GM04504 (cell line): Measurements from ENCODE around the gene SIAH1.
"Not testable (repeated sequence)": the region's sequence is repeated elsewhere in the genome, so short reads cannot be mapped to it uniquely, and the experiment has no call there.

Source experiments
- DNase-seq: peaks from one replicate; pipeline ENCODE4 v3.0.0-alpha.2; 2012; ENCODE audit warnings: low read depth

Gene SIAH1

DNA sequence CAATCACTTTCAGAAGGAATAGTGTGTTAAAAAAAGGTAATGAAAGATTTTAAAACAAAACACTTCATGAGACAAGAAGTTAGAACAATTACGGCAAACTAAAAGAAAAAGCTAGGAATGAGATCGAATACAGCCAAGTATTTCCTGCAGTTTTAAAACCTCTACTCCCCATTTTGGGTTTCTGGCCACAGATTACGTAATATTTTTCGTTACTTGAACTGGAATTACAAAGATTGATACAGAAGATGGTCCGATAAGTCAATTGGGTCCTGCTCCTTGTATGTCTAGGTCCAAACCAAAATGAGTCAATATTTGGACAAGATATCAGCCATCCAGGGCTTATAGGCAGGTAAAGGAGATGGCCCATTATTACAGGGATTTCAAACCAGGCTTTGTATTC, 52.2 kb downstream of the SIAH1 start:
- no peak for DNase-seq

DNA sequence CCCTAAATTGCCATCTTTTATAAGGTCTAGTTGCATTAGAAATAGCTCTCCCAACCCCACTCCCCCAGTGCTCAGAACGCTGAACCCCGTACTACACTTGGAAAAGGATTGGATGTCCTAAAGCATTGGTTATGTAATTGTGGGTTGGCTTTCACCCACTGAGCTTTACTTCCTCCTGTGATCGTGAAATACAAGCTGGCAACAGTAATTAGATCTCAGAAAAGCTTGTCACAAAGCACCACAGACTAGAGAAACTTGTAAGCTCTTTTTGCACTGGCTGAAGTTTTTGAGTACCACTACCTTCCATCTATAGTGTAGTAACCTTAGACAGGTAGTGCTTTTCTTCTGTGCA, 54.4 kb downstream of the SIAH1 start:
- DNase-seq, result no peak

DNA sequence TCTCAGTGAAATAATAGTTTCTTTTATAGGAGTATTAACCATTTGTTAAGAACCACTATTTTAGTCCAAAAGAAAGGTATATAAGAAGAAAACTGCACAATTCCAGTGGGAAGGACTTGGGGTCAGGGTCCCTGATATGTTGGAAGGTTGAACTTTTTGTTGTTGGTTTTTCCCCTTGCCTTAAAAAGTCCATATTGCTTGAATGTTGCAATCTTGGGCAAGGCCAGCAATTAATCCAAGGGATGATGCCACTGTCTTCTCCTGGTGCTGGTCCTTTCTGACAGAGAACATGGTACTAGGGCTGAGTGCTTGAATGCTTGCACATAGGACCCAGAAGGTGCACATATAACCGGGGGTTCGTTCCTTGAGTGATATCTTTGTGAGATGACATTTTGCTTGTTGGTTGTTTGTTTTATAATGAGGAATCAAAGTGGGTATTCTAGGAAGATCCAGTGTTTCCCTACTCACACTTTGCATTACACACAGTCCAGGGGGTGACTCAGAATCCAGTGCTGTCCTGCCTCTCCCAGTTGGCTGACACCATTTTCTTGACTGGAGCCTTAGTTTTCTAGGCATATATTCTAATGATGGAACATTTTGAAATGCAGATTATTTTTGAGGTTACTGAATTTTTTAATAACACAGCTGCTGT, 54.9 kb downstream of the SIAH1 start:
- no peak for DNase-seq

DNA sequence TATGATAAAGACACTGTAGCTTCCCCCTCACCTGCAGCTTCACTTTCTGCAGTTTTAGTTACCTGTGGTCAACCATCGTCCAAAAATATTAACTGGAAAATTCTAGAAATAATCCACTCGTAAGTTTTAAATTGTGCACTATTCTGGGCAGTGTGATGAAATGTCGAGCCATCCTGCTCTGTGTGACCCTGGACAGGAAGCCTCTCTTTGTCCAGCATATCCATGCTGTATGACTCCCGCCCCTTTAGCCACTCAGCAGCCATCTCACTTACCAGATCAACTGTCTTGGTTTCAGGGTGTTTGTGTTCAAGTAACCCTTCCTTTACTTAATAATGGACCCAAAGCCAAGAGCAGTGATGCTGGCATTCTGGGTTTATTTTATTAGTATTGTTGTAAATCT, 56.1 kb downstream of the SIAH1 start:
- DNase-seq, result no peak

DNA sequence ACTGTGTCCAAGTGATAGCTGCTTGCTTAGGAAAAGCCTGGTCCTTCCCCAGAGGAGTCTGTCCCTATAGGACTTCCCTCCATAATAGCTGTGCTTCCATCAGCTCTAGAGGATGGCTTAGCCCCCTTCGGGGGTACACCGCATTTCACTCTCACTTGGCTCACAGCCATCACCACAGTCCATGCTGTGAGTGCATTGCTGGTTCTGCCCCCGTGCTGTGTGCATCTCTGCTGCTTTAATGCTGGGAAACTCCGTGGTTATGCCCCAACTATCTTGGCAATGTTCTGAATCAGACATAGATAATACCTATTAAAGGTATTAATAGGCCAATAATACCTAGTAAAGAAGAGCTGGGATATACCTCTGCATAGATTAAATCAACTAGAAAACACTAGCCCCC, 58.3 kb downstream of the SIAH1 start:
- no peak for DNase-seq

DNA sequence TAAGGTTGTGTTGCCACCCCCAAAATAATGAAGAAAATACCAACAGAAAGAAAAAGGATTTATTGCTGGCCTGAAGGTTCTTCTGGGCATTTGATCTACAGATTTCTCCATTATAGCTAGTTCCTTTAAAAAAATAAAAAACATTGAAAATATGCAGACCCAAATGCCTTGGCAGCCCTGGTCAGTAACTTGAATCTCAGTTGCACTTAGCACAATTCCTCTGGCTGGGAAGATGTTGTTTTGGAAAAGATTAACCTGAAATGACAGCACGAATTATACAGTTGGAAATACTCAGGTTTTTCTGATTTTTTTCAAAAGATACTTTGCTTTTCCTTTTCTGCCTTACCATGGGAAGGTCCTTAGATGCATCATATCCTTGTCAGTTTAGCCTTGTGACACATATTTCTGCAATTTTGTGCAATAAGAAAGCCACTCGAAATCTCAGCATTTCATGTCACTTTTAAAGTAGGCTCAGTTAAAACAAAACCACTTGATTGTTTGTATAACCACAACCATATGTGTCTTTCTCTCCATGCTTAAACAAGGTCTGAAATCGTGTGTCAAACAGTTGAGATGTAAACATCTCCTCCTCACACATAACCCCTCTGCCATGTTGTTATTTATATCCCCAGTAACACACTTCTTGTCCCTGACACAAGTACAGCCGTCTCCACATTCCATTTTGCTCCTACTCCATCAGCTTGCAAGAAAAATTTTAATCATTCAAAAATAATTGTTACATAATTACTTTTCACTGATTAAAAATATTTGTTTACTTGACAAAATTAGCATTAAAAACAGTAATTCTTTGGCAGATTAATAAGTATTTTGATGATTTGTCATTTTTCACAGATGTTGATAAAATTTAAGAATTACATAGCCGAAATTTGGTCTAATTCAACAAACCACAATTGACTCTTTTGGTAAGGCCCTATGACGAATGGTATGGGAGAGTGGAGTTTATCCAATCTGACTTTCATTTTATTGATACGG, 61.1 kb downstream of the SIAH1 start:
- DNase-seq, result peak; percentile 33

DNA sequence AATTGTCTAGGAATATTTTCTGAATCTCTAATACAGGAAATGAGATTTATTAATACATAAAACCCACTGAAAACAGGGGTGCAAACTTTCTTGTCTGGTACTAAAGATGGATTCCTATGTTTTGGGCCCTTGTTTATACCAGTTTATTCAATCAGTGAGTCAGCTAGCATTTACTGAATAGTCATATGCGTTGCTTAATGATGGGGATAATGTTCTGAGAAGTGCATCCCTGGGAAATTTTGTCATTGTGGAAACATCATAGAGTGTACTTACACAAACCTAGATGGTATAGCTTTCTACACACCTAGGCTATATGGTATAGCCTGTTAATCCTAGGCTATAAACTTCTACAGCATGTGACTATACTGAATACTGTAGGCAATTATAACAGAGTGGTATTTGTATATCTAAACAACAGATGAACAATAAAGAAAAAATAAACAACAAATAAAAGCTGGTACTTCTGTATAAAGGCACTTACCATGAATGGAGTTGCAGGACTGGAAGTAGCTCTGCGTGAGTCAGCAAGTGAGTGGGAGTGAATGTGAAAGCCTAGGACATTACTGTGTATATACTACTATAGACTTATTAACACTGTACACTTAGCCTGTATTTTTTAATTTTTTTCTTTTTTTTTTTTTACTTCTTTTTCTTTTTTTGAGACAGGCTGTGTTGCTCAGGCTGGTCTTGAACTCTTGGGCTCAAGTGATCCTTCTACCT, 63.7 kb downstream of the SIAH1 start:
- DNase-seq, result no peak

DNA sequence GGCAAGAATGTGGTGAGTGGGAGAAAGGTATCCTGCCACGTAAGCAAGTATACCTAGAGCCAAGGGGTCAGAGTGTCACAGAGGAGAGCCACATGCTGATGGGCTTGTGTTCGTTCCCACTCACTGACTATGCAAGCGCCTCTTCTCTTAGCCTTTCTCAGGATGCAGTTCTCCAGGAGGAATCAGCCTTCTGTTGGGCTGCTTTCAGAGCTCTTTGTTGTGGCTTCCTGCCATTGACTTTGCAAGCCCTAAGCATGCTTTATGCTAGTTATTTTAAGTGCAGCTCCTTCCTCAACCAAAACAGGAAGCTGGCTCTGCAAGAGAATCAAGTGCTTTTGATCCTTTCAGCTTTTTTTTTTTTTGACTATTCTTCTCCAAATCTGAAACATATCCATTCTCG, 66.6 kb downstream of the SIAH1 start:
- peak; percentile 32 for DNase-seq

DNA sequence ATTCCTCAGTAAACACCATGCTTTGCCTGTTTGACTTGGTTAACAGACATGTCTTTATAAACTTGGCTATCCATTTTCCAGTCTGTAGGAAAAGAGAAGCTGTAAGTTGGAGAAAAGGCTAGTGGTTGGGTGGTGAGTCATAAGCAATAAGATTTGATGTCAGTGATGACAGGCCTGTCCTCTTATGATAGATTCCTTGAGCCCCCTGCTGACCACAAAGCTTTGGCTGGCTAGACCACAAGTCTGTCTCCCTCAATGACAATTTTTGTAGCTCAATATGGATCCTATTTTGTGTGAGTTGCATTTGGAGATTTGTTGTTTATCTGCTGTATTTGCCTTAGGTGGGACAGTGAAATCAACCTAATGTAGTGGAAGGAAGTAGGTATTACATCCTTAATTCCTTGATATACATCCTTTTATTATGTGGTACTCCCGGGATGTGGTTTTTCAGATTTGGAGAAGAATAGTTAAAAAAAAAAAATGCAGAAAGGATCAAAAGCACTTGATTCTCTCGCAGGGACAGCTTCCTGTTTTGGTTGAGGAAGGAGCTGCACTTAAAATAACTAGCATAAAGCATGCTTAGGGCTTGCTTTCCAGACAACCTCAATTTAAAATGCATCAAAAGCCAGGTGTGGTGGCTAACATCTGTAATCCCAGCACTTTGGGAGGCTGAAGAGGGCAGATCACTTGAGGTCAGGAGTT, 67.4 kb downstream of the SIAH1 start:
- peak; percentile 46 for DNase-seq

DNA sequence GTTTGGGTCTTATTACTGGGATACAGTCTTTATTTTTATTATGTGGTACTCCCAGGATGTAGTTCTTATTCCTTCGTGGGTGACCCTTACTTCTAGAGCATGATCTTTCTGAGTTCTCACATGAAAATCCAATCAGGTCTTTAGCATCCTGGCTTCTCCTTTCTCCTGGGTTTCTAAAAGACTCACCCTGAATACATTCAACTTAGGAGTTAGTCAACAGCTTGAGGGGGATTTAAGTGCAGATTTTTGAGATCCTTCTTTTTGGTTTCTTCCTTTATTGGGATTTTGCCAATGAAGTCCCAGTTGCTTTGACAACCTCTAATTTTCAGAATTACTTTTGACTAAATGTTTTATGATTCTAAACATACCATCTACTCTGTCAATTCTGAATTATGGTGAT, 68.2 kb downstream of the SIAH1 start:
- no peak for DNase-seq

DNA sequence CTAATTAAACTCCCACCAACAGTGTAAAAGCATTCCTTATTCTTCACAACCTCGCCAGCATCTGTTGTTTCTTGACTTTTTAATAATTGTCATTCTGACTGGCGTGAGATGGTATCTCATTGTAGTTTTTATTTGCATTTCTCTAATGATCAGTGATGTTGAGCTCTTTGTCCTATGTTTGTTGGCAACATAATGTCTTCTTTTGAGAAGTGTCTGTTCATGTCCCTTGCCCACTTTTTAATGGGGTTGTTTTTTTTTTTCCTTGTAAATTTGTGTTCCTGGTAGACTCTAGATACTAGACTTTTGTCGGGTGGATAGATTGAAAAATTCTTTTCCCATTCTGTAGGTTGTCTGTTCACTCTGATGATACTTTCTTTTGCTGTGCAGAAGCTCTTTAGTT, 71.3 kb downstream of the SIAH1 start:
- not testable (repeated sequence) for DNase-seq

DNA sequence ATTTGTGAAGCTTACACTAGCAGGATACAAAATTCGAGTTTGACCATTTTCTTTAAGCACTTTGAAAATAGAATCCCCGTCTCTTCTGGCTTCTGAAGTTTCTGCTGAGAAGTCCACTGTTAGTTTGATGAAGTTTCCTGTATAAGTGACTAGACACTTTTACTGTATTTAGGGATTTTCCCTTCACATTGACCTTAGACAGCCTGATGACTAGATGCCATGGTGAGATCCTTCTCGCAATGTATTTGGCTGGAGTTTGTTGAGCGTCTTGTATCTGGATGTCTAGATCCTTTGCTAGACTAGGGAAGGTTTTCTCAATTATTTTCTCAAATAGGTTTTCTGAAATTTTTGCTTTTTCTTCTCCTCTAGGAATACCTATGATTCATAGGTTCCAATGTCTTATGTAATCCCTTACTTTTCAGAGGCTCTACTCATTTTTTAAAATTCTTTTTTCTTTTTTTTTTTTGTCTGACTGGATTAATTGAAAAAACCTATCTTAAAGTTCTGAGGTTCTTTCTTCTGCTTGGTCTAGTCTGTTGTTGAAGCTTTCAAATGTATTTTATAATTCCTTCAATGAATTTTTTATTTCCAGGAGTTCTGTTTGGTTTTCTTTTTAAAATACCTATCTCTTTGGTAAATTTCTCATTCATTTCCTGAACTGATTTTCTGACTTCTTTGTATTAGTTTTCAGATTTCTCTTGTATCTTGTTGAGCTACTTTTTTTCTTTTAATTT, 74.1 kb downstream of the SIAH1 start:
- no peak for DNase-seq
